ENCODE measurements around the gene TMEM198. TPM values are rescaled to one million over a fixed set of nuclear protein-coding genes. Genes with fewer than 3 reads are reported as not detected.

Gene TMEM198
- total RNA-seq, 1 experiment from 2014 or later, result 2.3 TPM

DNA sequence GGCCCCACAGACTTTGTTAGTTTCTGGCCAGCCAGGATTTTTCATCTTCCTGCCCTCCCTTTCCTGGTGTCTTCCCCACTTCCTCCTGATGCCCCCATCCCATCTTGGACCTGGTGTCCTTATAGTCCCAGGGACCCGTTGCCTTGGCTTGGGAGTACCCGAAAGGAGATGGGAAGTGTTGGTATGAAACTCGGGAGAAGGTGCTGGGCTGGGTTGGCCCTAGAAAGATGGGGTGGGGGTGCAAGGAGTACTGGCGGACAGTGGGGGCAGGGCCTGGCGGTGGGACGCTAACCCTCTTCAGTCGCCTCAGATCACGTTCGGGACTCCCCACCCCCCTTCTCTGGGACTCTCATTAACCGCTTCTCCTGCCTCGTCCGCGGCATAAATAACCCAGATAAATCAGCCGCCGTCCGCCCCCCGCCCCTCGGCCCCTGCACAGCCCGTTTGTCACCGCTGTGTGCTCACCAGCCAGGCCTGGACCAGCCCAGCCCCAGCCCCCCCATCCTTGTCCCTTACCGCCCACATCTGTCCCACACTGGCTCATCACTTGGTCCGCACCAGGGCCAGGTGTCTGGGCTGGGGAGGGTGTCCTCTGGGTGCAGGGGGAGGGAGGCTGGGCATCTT, 33.2 kb upstream of the TMEM198 start:
- intact Hi-C loops (cut with micrococcal nuclease; ENCODE audit: unreplicated experiment) (no loop called here), in situ Hi-C loops (cut with HindIII; ENCODE audit: low pct_unique_long_range_greater_than_20kb, low sequenced_read_pairs) (no loop called here)
- Histone ChIP-seq H3K4me3 (ENCODE audit: low read depth in 2 of 2, low read length in 2 of 2) (peak overlapping the region in 1 of 2 experiments; percentile 49; a peak in 2 of 4 replicates), H3K9me3 (ENCODE audit: control insufficient read depth, insufficient read depth, low read depth, low read length) (no peaks in the 10 kb centered on the region), H3K4me1 (ENCODE audit: control insufficient read depth, insufficient read depth, low read length) (peaks cover 22% of the 10 kb centered on the region), H3K36me3 (ENCODE audit: control insufficient read depth, insufficient read depth, low read length) (no peaks in the 10 kb centered on the region), H3K27ac (ENCODE audit: low read length) (no peak overlapping the region), H3K27me3 (ENCODE audit: control insufficient read depth, insufficient read depth, low read length) (no peaks in the 10 kb centered on the region; the same call in 1 of the 2 replicates)
- no TSS peak for BruUV-seq (replicated peaks)
- no peak for DNase-seq (ENCODE audit: low read depth, low spot score)
- no peak for ATAC-seq
- CTCF ChIA-PET, result interaction anchor here (0.6 to 3.0 kb wide), 18 partner anchors 8 to 430 kb away, joined by 3 to 27 read pairs (median 5); partner anchors contain the start of gene GMPPA
- POLR2A ChIA-PET, result no interaction called here
- TF ChIP-seq POLR2AphosphoS5 (IDR thresholded peaks at IDR 0.05; ENCODE audit: low read depth, low read length), result no peak
- TF ChIP-seq TCF7L2 (IDR thresholded peaks at IDR 0.05; ENCODE audit: low read depth, low read length), result no peak
- TF ChIP-seq SIN3A (IDR thresholded peaks at IDR 0.05; ENCODE audit: borderline replicate concordance, insufficient read depth, low read depth, low read length), result no peak
- TF ChIP-seq, protein P1, sequence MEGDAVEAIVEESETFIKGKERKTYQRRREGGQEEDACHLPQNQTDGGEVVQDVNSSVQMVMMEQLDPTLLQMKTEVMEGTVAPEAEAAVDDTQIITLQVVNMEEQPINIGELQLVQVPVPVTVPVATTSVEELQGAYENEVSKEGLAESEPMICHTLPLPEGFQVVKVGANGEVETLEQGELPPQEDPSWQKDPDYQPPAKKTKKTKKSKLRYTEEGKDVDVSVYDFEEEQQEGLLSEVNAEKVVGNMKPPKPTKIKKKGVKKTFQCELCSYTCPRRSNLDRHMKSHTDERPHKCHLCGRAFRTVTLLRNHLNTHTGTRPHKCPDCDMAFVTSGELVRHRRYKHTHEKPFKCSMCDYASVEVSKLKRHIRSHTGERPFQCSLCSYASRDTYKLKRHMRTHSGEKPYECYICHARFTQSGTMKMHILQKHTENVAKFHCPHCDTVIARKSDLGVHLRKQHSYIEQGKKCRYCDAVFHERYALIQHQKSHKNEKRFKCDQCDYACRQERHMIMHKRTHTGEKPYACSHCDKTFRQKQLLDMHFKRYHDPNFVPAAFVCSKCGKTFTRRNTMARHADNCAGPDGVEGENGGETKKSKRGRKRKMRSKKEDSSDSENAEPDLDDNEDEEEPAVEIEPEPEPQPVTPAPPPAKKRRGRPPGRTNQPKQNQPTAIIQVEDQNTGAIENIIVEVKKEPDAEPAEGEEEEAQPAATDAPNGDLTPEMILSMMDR (IDR thresholded peaks at IDR 0.05), result no peak
- TF ChIP-seq, protein P2, sequence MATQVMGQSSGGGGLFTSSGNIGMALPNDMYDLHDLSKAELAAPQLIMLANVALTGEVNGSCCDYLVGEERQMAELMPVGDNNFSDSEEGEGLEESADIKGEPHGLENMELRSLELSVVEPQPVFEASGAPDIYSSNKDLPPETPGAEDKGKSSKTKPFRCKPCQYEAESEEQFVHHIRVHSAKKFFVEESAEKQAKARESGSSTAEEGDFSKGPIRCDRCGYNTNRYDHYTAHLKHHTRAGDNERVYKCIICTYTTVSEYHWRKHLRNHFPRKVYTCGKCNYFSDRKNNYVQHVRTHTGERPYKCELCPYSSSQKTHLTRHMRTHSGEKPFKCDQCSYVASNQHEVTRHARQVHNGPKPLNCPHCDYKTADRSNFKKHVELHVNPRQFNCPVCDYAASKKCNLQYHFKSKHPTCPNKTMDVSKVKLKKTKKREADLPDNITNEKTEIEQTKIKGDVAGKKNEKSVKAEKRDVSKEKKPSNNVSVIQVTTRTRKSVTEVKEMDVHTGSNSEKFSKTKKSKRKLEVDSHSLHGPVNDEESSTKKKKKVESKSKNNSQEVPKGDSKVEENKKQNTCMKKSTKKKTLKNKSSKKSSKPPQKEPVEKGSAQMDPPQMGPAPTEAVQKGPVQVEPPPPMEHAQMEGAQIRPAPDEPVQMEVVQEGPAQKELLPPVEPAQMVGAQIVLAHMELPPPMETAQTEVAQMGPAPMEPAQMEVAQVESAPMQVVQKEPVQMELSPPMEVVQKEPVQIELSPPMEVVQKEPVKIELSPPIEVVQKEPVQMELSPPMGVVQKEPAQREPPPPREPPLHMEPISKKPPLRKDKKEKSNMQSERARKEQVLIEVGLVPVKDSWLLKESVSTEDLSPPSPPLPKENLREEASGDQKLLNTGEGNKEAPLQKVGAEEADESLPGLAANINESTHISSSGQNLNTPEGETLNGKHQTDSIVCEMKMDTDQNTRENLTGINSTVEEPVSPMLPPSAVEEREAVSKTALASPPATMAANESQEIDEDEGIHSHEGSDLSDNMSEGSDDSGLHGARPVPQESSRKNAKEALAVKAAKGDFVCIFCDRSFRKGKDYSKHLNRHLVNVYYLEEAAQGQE (IDR thresholded peaks at IDR 0.05; ENCODE audit: insufficient read depth in 1 of 2, low read depth in 2 of 2, low read length in 1 of 2), result no peak

DNA sequence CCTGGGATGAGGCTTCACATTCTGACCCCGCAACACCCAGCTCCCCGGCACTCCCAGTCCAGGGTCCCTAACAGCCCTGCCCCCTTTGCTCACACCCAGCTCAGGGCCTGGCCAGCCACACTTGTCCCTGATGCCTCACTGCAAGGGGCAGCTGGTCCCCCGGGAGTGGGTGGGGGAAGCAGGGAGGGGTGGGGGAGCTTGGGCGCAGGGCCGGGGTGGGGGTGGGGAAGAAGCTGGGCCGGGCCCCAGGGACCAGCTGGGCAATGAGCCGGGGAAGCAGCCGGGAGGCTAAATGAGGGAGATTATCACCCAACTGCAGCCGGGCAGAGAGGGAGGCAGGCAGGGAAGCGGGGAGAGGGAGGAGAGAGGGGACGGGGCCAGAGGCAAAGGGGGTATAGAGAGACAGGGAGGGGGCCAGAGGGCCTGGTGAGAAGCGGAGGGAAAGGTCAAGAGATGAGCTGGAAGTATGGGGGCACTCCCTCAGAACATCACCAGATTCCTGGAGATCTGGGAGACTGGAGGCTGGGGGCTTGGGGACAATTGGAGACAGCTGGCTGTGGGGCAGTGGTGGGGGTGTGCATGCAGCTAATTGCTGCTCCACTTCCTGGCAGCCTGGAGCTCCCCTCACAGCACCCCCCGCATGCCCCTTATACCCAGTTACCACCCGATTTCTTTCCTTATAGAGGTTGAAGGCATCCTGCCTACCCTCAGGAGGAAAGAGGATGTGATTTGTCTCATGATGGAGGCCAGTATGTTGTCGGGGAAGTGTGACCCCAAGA, 32.1 kb upstream of the TMEM198 start:
- no peak overlapping the region for H3K4me3 ChIP-seq (ENCODE audit: low read depth in 2 of 2, low read length in 2 of 2)
- H3K9me3 ChIP-seq (ENCODE audit: control insufficient read depth, insufficient read depth, low read depth, low read length), result no peaks in the 10 kb centered on the region
- POLR2A ChIA-PET, result no interaction called here
- BruUV-seq (replicated peaks), result no TSS peak
- CTCF ChIA-PET, result interaction anchor here (0.5 to 1.3 kb wide), 8 partner anchors 9 to 113 kb away, joined by 3 to 14 read pairs (median 4); partner anchors contain the start of gene GMPPA
- in situ Hi-C loops (cut with HindIII; ENCODE audit: low pct_unique_long_range_greater_than_20kb, low sequenced_read_pairs), result no loop called here
- no peaks in the 10 kb centered on the region; the same call in 1 of the 2 replicates for H3K27me3 ChIP-seq (ENCODE audit: control insufficient read depth, insufficient read depth, low read length)
- ATAC-seq, result no peak
- H3K36me3 ChIP-seq (ENCODE audit: control insufficient read depth, insufficient read depth, low read length), result no peaks in the 10 kb centered on the region
- H3K27ac ChIP-seq (ENCODE audit: low read length), result no peak overlapping the region
- DNase-seq (ENCODE audit: low read depth, low spot score), result no peak
- intact Hi-C loops (cut with micrococcal nuclease; ENCODE audit: unreplicated experiment), result no loop called here
- H3K4me1 ChIP-seq (ENCODE audit: control insufficient read depth, insufficient read depth, low read length), result peaks cover 22% of the 10 kb centered on the region
- TF ChIP-seq POLR2AphosphoS5 (IDR thresholded peaks at IDR 0.05; ENCODE audit: low read depth, low read length) (no peak), SIN3A (IDR thresholded peaks at IDR 0.05; ENCODE audit: borderline replicate concordance, insufficient read depth, low read depth, low read length) (no peak), TCF7L2 (IDR thresholded peaks at IDR 0.05; ENCODE audit: low read depth, low read length) (no peak)
- TF ChIP-seq, protein P2 (IDR thresholded peaks at IDR 0.05; ENCODE audit: insufficient read depth in 1 of 2, low read depth in 2 of 2, low read length in 1 of 2), result no peak
- TF ChIP-seq, protein P1 (IDR thresholded peaks at IDR 0.05), result no peak
